ENCODE measurements around the gene IST1. TPM values are rescaled to one million over a fixed set of nuclear protein-coding genes. Genes with fewer than 3 reads are reported as not detected.
"Not testable (repeated sequence)": the region's sequence is repeated elsewhere in the genome, so short reads cannot be mapped to it uniquely, and the experiment has no call there.

The IST1 gene
- total RNA-seq, 1 experiment from 2014 or later, result 206 TPM

DNA sequence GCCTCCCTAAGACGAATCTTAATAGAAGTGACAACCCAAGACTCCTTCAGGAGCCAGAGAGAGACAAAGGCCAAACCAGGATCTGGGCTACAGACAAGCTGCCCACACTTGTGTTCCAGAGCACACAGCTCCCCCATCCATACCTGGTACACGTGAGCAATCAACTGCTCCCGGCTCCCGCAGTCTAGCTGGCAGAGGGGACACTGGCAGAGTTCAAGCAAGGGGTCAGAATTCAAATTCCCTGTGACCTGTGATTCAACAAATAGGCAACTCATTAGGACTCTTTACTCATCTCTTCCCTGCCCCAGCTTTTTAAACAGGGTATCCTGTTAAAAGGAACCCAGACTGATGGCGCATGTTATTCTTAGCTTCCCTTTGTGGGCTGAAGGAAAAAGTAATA, 31.3 kb upstream of the IST1 start:
- POLR2A ChIA-PET (ENCODE audit: low non-redundant PET), result no interaction called here
- Histone ChIP-seq H3K36me3 (ENCODE audit: insufficient read depth, low read length, poor library complexity, severe bottlenecking) (peaks cover 44% of the 10 kb centered on the region), H3K4me3 (ENCODE audit: low read depth, low read length, poor library complexity, severe bottlenecking) (no peak overlapping the region), H3K9me3 (ENCODE audit: low read depth, low read length, poor library complexity, severe bottlenecking) (no peaks in the 10 kb centered on the region), H3K27me3 (replicated peaks; ENCODE audit: insufficient read depth, low read depth, low read length, poor library complexity) (no peaks in the 10 kb centered on the region), H3K4me1 (ENCODE audit: insufficient read depth, low read length, poor library complexity, severe bottlenecking) (no peaks in the 10 kb centered on the region), H3K27ac (ENCODE audit: low read depth, low read length, poor library complexity, severe bottlenecking) (no peak overlapping the region)
- BruUV-seq (replicated peaks), result no TSS peak
- intact Hi-C loops (cut with micrococcal nuclease; ENCODE audit: unreplicated experiment), result no loop called here
- CTCF ChIA-PET, result no interaction called here
- TF ChIP-seq EZH2 (IDR thresholded peaks at IDR 0.05; ENCODE audit: borderline replicate concordance, low read depth, low read length, poor library complexity, severe bottlenecking) (no peak), CTCF (conservative IDR thresholded peaks at IDR 0.05; ENCODE audit: low read depth, low read length) (no peak)
- no peak for DNase-seq (ENCODE audit: low spot score)

- intact Hi-C loops (cut with micrococcal nuclease; ENCODE audit: unreplicated experiment), result no loop called here
- no peak overlapping the region for H3K4me3 ChIP-seq (ENCODE audit: low read depth, low read length, poor library complexity, severe bottlenecking)
- no peak overlapping the region for H3K27ac ChIP-seq (ENCODE audit: low read depth, low read length, poor library complexity, severe bottlenecking)
- DNase-seq (ENCODE audit: low spot score), result no peak
- peaks cover 35% of the 10 kb centered on the region for H3K36me3 ChIP-seq (ENCODE audit: insufficient read depth, low read length, poor library complexity, severe bottlenecking)
- no peak for TF ChIP-seq CTCF (conservative IDR thresholded peaks at IDR 0.05; ENCODE audit: low read depth, low read length)
- TF ChIP-seq EZH2 (IDR thresholded peaks at IDR 0.05; ENCODE audit: borderline replicate concordance, low read depth, low read length, poor library complexity, severe bottlenecking), result no peak
- H3K9me3 ChIP-seq (ENCODE audit: low read depth, low read length, poor library complexity, severe bottlenecking), result no peaks in the 10 kb centered on the region
- H3K27me3 ChIP-seq (replicated peaks; ENCODE audit: insufficient read depth, low read depth, low read length, poor library complexity), result no peaks in the 10 kb centered on the region
- H3K4me1 ChIP-seq (ENCODE audit: insufficient read depth, low read length, poor library complexity, severe bottlenecking), result no peaks in the 10 kb centered on the region
- ChIA-PET CTCF (no interaction called here), POLR2A (ENCODE audit: low non-redundant PET) (no interaction called here)
- BruUV-seq (replicated peaks), result no TSS peak
Observed at GRCh38 chr16:71865173-71865863, 30.0 kb upstream of the IST1 start.

GRCh38 chr16:71867175-71867574, 28.2 kb upstream of the IST1 start:
- POLR2A ChIA-PET (ENCODE audit: low non-redundant PET); CTCF ChIA-PET; H3K4me3 ChIP-seq (ENCODE audit: low read depth, low read length, poor library complexity, severe bottlenecking); DNase-seq (ENCODE audit: low spot score); H3K27me3 ChIP-seq (replicated peaks; ENCODE audit: insufficient read depth, low read depth, low read length, poor library complexity); H3K4me1 ChIP-seq (ENCODE audit: insufficient read depth, low read length, poor library complexity, severe bottlenecking); H3K27ac ChIP-seq (ENCODE audit: low read depth, low read length, poor library complexity, severe bottlenecking); BruUV-seq (replicated peaks); intact Hi-C loops (cut with micrococcal nuclease; ENCODE audit: unreplicated experiment); H3K9me3 ChIP-seq (ENCODE audit: low read depth, low read length, poor library complexity, severe bottlenecking): not testable (repeated sequence)
- peaks cover 23% of the 10 kb centered on the region for H3K36me3 ChIP-seq (ENCODE audit: insufficient read depth, low read length, poor library complexity, severe bottlenecking)

GRCh38 chr16:71867939-71868338, 27.4 kb upstream of the IST1 start:
- BruUV-seq (replicated peaks), result no TSS peak
- H3K4me3 ChIP-seq (ENCODE audit: low read depth, low read length, poor library complexity, severe bottlenecking), result no peak overlapping the region
- H3K9me3 ChIP-seq (ENCODE audit: low read depth, low read length, poor library complexity, severe bottlenecking), result no peaks in the 10 kb centered on the region
- H3K4me1 ChIP-seq (ENCODE audit: insufficient read depth, low read length, poor library complexity, severe bottlenecking), result no peaks in the 10 kb centered on the region
- no peak for TF ChIP-seq EZH2 (IDR thresholded peaks at IDR 0.05; ENCODE audit: borderline replicate concordance, low read depth, low read length, poor library complexity, severe bottlenecking)
- no peak for TF ChIP-seq CTCF (conservative IDR thresholded peaks at IDR 0.05; ENCODE audit: low read depth, low read length)
- H3K27me3 ChIP-seq (replicated peaks; ENCODE audit: insufficient read depth, low read depth, low read length, poor library complexity), result no peaks in the 10 kb centered on the region
- POLR2A ChIA-PET (ENCODE audit: low non-redundant PET), result no interaction called here
- CTCF ChIA-PET, result no interaction called here
- DNase-seq (ENCODE audit: low spot score), result no peak
- peaks cover 23% of the 10 kb centered on the region for H3K36me3 ChIP-seq (ENCODE audit: insufficient read depth, low read length, poor library complexity, severe bottlenecking)
- H3K27ac ChIP-seq (ENCODE audit: low read depth, low read length, poor library complexity, severe bottlenecking), result no peak overlapping the region
- intact Hi-C loops (cut with micrococcal nuclease; ENCODE audit: unreplicated experiment), result no loop called here

Data from A673 (cell line).